Calu3 (cell line): ENCODE data around the gene C1QL2. TPM values are rescaled to one million over a fixed set of nuclear protein-coding genes. Genes with fewer than 3 reads are reported as not detected.

Experiments
- BruUV-seq: library from RNA; stranded (reverse); fragments of 400-500 nt; replicated peaks from 2 replicates; lab custom pipeline; 2021; lab: Mats Ljungman, UMichigan
- CTCF ChIA-PET: fragments of 300-600 bp; sonication (Branson Sonifier 250); formaldehyde crosslinking; loops from one replicate; lab custom pipeline; 2022; ENCODE audit warnings: antibody characterized with exemption; lab: Charles Lee
- DNase-seq: peaks from one replicate; pipeline ENCODE4 v3.0.0; 2022
- H3K27ac Mint-ChIP-seq: one replicate; pipeline ENCODE4 v1.8.0; 2022; ENCODE audit warnings: mixed read lengths; ENCODE audit not compliant: unreplicated experiment
- H3K27me3 Mint-ChIP-seq: one replicate; pipeline ENCODE4 v1.8.0; 2022; ENCODE audit warnings: mixed read lengths; ENCODE audit not compliant: unreplicated experiment
- H3K36me3 Mint-ChIP-seq: one replicate; pipeline ENCODE4 v1.8.0; 2022; ENCODE audit warnings: mild to moderate bottlenecking, moderate library complexity, mixed read lengths; ENCODE audit not compliant: insufficient read depth, unreplicated experiment
- H3K4me1 Mint-ChIP-seq: one replicate; pipeline ENCODE4 v1.8.0; 2022; ENCODE audit warnings: mild to moderate bottlenecking, low read depth, mixed read lengths; ENCODE audit not compliant: unreplicated experiment
- H3K4me3 Mint-ChIP-seq: one replicate; pipeline ENCODE4 v1.8.0; 2022; ENCODE audit warnings: mild to moderate bottlenecking, low read depth, moderate library complexity, mixed read lengths; ENCODE audit not compliant: unreplicated experiment
- H3K9me3 Mint-ChIP-seq: one replicate; pipeline ENCODE4 v1.8.0; 2022; ENCODE audit warnings: low read depth, mixed read lengths; ENCODE audit not compliant: unreplicated experiment
- CTCF ChIP-seq: fragments of 200-600 bp; IDR thresholded peaks from one replicate; pipeline ENCODE4 v1.8.0; 2022; ENCODE audit warnings: antibody characterized with exemption; ENCODE audit not compliant: unreplicated experiment
- intact Hi-C: fragments of 100-400 bp; cut with micrococcal nuclease; formaldehyde crosslinking; loops from one replicate; pipeline ENCODE4 v1.10.0; 2022; ENCODE audit not compliant: unreplicated experiment
- total RNA-seq: library from RNA; stranded (reverse); gene quantifications from 2 replicates; pipeline ENCODE4 v1.2.3, GENCODE V29; 2022

Gene C1QL2
- total RNA-seq, 1 experiment from 2014 or later, result not detected

GRCh38 chr2:119149611-119150010, 8.9 kb downstream of the C1QL2 start:
- CTCF ChIA-PET, result interaction anchor here (0.9 kb wide), 1 partner anchor 11 kb away, joined by 3 read pairs; no protein-coding TSS in a partner anchor
- Mint-ChIP-seq H3K36me3 (no peaks in the 10 kb centered on the region), H3K4me3 (no peak overlapping the region), H3K27ac (no peak overlapping the region), H3K27me3 (peaks cover 93% of the 10 kb centered on the region), H3K9me3 (no peaks in the 10 kb centered on the region), H3K4me1 (no peaks in the 10 kb centered on the region)
- DNase-seq, result no peak
- no TSS peak for BruUV-seq
- intact Hi-C loops, result no loop called here
- no peak for TF ChIP-seq CTCF

- intact Hi-C loops, result no loop called here
- Mint-ChIP-seq H3K4me3 (no peak overlapping the region), H3K4me1 (no peaks in the 10 kb centered on the region), H3K36me3 (no peaks in the 10 kb centered on the region), H3K9me3 (no peaks in the 10 kb centered on the region), H3K27me3 (peaks cover 93% of the 10 kb centered on the region), H3K27ac (no peak overlapping the region)
- TF ChIP-seq CTCF, result no peak
- CTCF ChIA-PET, result no interaction called here
- BruUV-seq, result no TSS peak
- no peak for DNase-seq
Observed at GRCh38 chr2:119147776-119148715, 10.5 kb downstream of the C1QL2 start.

GRCh38 chr2:119144806-119145205, 13.7 kb downstream of the C1QL2 start:
- no TSS peak for BruUV-seq

GRCh38 chr2:119142824-119143223, 15.7 kb downstream of the C1QL2 start:
- H3K36me3 Mint-ChIP-seq, result no peaks in the 10 kb centered on the region

More at GRCh38 chr2:119144806-119145205, 13.7 kb downstream of the C1QL2 start:
- Mint-ChIP-seq H3K4me3 (no peak overlapping the region), H3K4me1 (no peaks in the 10 kb centered on the region), H3K9me3 (no peaks in the 10 kb centered on the region), H3K36me3 (no peaks in the 10 kb centered on the region), H3K27ac (no peak overlapping the region), H3K27me3 (peaks cover 92% of the 10 kb centered on the region)
- CTCF ChIA-PET, result no interaction called here
- no peak for DNase-seq
- intact Hi-C loops, result no loop called here
- TF ChIP-seq CTCF, result no peak

More at GRCh38 chr2:119142824-119143223, 15.7 kb downstream of the C1QL2 start:
- intact Hi-C loops, result no loop called here
- TF ChIP-seq CTCF, result no peak
- Mint-ChIP-seq H3K4me3 (no peak overlapping the region), H3K4me1 (no peaks in the 10 kb centered on the region), H3K27me3 (peaks cover 98% of the 10 kb centered on the region), H3K9me3 (no peaks in the 10 kb centered on the region), H3K27ac (no peak overlapping the region)
- CTCF ChIA-PET, result no interaction called here
- BruUV-seq, result no TSS peak
- peak; percentile 14 for DNase-seq
